PC-3 (cell line): ENCODE data around the gene MCRIP2. TPM values are rescaled to one million over a fixed set of nuclear protein-coding genes. Genes with fewer than 3 reads are reported as not detected.

Experiments used
- ATAC-seq: fragments of 200-7000 bp; cut with Tn5 transposase; 2 replicates; pipeline ENCODE4 v1.9.1; 2020; ENCODE audit warnings: mild to moderate bottlenecking, moderate library complexity
- BruUV-seq: library from RNA; stranded (reverse); fragments of 400-500 nt; replicated peaks from 2 replicates; lab custom pipeline; 2021; lab: Mats Ljungman, UMichigan
- CTCF ChIA-PET: fragments of 300-600 bp; sonication (Branson Sonifier 250); formaldehyde crosslinking; loops from one replicate; lab custom pipeline; 2022; ENCODE audit warnings: antibody characterized with exemption; lab: Charles Lee
- POLR2A ChIA-PET: fragments of 300-600 bp; sonication (Branson Sonifier 250); formaldehyde crosslinking; loops from one replicate; lab custom pipeline; 2022; ENCODE audit warnings: antibody characterized with exemption; ENCODE audit not compliant: unreplicated experiment; lab: Charles Lee
- DNase-seq: peaks from one replicate; pipeline ENCODE4 v3.0.0-alpha.2; 2015
- H2AFZ ChIP-seq: fragments of 300-600 bp; sonication (generic); 2 replicates; pipeline ENCODE4 v1.6.0; 2016; ENCODE audit warnings: antibody characterized with exemption, low read length
- H3F3A ChIP-seq: fragments of 300-600 bp; sonication (generic); one replicate; pipeline ENCODE4 v1.6.0; 2017; ENCODE audit warnings: antibody characterized with exemption, low read length, control low read depth, mild to moderate bottlenecking; ENCODE audit not compliant: unreplicated experiment
- H3K27ac ChIP-seq: fragments of 300-600 bp; sonication (generic); 2 replicates; pipeline ENCODE4 v1.5.1; 2016; ENCODE audit warnings: mild to moderate bottlenecking, low read length
- H3K27me3 ChIP-seq: fragments of 300-600 bp; sonication (generic); 2 replicates; pipeline ENCODE4 v1.6.1; 2016; ENCODE audit warnings: low read length, mixed read lengths
- H3K36me3 ChIP-seq: fragments of 300-600 bp; sonication (generic); 2 replicates; pipeline ENCODE4 v1.6.1; 2016; ENCODE audit warnings: low read depth, mixed run types, low read length, mixed read lengths
- H3K4me1 ChIP-seq: fragments of 300-600 bp; sonication (generic); 2 replicates; pipeline ENCODE4 v1.5.1; 2016; ENCODE audit warnings: low read length; ENCODE audit not compliant: insufficient read depth
- H3K4me2 ChIP-seq: fragments of 300-600 bp; sonication (generic); 2 replicates; pipeline ENCODE4 v1.6.0; 2016; ENCODE audit warnings: low read length
- H3K4me3 ChIP-seq: fragments of 300-600 bp; sonication (generic); 2 replicates; pipeline ENCODE4 v1.5.1; 2016; ENCODE audit warnings: mild to moderate bottlenecking, low read length, mixed read lengths
- H3K79me2 ChIP-seq: fragments of 300-600 bp; sonication (generic); 2 replicates; pipeline ENCODE4 v1.6.1; 2017; ENCODE audit warnings: low read length, mixed read lengths
- H3K9ac ChIP-seq: fragments of 300-600 bp; sonication (generic); 2 replicates; pipeline ENCODE4 v1.6.0; 2016; ENCODE audit warnings: mild to moderate bottlenecking, low read length
- H3K9me2 ChIP-seq: fragments of 300-600 bp; sonication (generic); replicated peaks from 2 replicates; pipeline ENCODE4 v1.6.1; 2016; ENCODE audit warnings: mixed run types, low read length, mixed read lengths
- H3K9me3 ChIP-seq: fragments of 300-600 bp; sonication (generic); 2 replicates; pipeline ENCODE4 v1.6.1; 2016; ENCODE audit warnings: low read length, mixed read lengths
- H4K20me1 ChIP-seq: fragments of 300-600 bp; sonication (generic); 2 replicates; pipeline ENCODE4 v1.6.1; 2016; ENCODE audit warnings: low read length, mixed read lengths
- EZH2 ChIP-seq: fragments of 300-600 bp; sonication (generic); IDR thresholded peaks from one replicate; pipeline ENCODE4 v1.6.1; 2017; ENCODE audit warnings: antibody characterized with exemption, mild to moderate bottlenecking, low read length; ENCODE audit not compliant: unreplicated experiment
- EZH2phosphoT487 ChIP-seq: fragments of 300-600 bp; sonication (generic); IDR thresholded peaks from 2 replicates; pipeline ENCODE4 v1.6.1; 2018; ENCODE audit warnings: mild to moderate bottlenecking, antibody characterized with exemption, low read length, borderline replicate concordance
- intact Hi-C: fragments of 100-400 bp; cut with micrococcal nuclease; formaldehyde crosslinking; loops from 2 replicates; pipeline ENCODE4 v1.9.0; 2023
- total RNA-seq: library from RNA; depleted of rRNA; stranded (reverse); fragments of >200 nt; gene quantifications from 2 replicates; pipeline ENCODE4 v1.2.3, GENCODE V29; 2014
- TF ChIP-seq, protein P1 (sequence below): fragments of 300-600 bp; sonication (generic); conservative IDR thresholded peaks from 2 replicates; pipeline ENCODE4 v1.5.1; 2017; ENCODE audit warnings: antibody characterized with exemption, low read depth, mild to moderate bottlenecking, low read length

Gene MCRIP2
- total RNA-seq, 1 experiment from 2014 or later, result 83.5 TPM

DNA sequence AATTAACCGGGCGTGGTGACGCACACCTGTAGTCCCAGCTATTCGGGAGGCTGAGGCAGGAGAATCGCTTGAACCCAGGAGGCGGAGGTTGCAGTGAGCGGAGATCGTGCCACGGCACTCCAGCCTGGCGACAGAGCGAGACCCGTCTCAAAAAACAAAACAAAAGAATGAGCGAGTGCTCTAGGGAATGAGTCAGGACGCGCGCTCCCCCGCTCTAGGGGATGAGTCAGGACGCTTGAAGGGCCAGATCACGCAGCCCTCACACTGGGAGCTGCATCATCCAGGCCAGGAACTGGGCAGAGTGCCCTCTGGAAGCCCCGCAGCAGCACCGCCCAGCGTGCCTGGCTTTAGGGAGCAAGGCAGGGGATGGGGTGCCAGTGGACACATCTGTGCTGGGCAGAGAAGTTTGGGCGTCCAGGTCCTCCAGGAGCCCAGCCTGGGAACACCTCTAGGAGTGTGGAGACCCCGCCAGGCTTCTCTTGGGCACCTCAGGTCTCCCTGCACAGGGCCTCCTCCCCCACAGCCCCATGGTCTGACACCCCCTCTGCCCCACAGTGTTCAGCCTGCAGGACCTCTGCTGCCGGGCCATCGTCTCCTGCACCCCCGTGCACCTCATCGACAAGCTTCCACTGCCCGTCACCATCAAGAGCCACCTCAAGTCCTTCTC lies 14.7 kb upstream of the MCRIP2 start:
- CTCF ChIA-PET, result no interaction called here
- intact Hi-C loops, result no loop called here
- no peaks in the 10 kb centered on the region for H4K20me1 ChIP-seq
- TF ChIP-seq EZH2 (no peak), EZH2phosphoT487 (peak; percentile 74)
- TF ChIP-seq, protein P1, sequence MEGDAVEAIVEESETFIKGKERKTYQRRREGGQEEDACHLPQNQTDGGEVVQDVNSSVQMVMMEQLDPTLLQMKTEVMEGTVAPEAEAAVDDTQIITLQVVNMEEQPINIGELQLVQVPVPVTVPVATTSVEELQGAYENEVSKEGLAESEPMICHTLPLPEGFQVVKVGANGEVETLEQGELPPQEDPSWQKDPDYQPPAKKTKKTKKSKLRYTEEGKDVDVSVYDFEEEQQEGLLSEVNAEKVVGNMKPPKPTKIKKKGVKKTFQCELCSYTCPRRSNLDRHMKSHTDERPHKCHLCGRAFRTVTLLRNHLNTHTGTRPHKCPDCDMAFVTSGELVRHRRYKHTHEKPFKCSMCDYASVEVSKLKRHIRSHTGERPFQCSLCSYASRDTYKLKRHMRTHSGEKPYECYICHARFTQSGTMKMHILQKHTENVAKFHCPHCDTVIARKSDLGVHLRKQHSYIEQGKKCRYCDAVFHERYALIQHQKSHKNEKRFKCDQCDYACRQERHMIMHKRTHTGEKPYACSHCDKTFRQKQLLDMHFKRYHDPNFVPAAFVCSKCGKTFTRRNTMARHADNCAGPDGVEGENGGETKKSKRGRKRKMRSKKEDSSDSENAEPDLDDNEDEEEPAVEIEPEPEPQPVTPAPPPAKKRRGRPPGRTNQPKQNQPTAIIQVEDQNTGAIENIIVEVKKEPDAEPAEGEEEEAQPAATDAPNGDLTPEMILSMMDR, result no peak
- H3K4me3 ChIP-seq, result peak overlapping the region; percentile 27; the same call in 1 of the 2 replicates
- H3K4me1 ChIP-seq, result peaks cover 27% of the 10 kb centered on the region
- H3K27me3 ChIP-seq, result no peaks in the 10 kb centered on the region
- peak overlapping the region; percentile 67 for H3K4me2 ChIP-seq
- BruUV-seq, result no TSS peak
- H3F3A ChIP-seq, result no peaks in the 10 kb centered on the region
- 0 out of 2 replicates have a peak, but pooled peaks cover 3% of the 10 kb centered on the region for H3K79me2 ChIP-seq
- H3K9me2 ChIP-seq, result no peaks in the 10 kb centered on the region
- DNase-seq (peak; percentile 92), ATAC-seq (peak; percentile 84)
- no peak overlapping the region for H3K9ac ChIP-seq
- H3K27ac ChIP-seq, result peak overlapping the region; percentile 44
- no peaks in the 10 kb centered on the region for H3K36me3 ChIP-seq
- POLR2A ChIA-PET, result interaction anchor here (0.6 kb wide), 1 partner anchor 370 kb away, joined by 16 read pairs; no protein-coding TSS in a partner anchor
- H2AFZ ChIP-seq, result no peak overlapping the region
- no peaks in the 10 kb centered on the region for H3K9me3 ChIP-seq

DNA sequence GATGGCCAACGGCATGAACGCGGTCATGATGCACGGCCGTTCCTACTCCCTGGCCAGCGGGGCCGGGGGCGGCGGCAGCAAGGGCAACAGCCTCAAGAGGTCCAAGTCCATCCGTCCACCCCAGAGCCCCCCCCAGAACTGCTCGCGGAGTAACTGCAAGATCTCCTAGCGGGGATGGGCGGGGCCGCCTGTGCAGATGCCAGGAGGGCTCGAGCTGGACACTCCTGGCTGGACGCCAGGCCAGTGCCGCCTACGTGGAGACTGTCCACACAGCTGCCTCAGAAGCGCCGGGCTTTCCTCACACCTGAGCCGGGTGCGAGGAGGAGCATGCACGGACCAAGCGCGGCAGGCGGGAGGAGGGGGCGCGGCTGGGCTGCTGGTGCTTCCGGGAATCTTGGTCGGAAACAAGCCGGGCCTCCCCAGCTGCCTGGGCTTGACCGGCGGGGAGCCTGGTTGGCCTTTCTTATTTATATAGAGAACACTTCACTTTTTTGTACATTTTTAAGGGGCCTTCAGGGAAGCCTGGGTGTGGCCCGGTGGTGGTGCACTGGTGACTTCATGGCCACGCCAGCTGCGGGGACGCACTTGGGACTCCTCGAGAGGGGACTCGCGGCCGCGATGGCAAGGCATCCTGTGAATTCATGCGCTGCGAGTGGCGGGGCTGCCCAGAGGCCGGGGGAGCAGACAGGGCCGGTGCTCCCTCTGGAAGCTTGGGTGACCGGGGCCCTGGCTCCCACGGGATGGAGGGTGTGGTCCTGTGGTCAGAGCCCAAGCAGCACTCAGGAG lies 14.0 kb upstream of the MCRIP2 start:
- H3K79me2 ChIP-seq, result 0 out of 2 replicates have a peak, but pooled peaks cover 3% of the 10 kb centered on the region
- H3K27ac ChIP-seq, result peak overlapping the region; percentile 37
- no peak overlapping the region for H2AFZ ChIP-seq
- BruUV-seq, result no TSS peak
- CTCF ChIA-PET, result no interaction called here
- no peak overlapping the region for H3K9ac ChIP-seq
- H3K36me3 ChIP-seq, result no peaks in the 10 kb centered on the region
- H3F3A ChIP-seq, result no peaks in the 10 kb centered on the region
- H3K9me3 ChIP-seq, result no peaks in the 10 kb centered on the region
- TF ChIP-seq, protein P1, result no peak
- TF ChIP-seq EZH2phosphoT487 (no peak), EZH2 (no peak)
- H3K27me3 ChIP-seq, result no peaks in the 10 kb centered on the region
- no peak overlapping the region for H3K4me3 ChIP-seq
- peaks cover 20% of the 10 kb centered on the region for H3K4me1 ChIP-seq
- POLR2A ChIA-PET, result interaction anchor here (0.6 kb wide), 1 partner anchor 371 kb away, joined by 16 read pairs; no protein-coding TSS in a partner anchor
- intact Hi-C loops, result no loop called here
- DNase-seq, result peak; percentile 46
- peak; percentile 51 for ATAC-seq
- no peaks in the 10 kb centered on the region for H4K20me1 ChIP-seq
- H3K4me2 ChIP-seq, result peak overlapping the region; percentile 67
- no peaks in the 10 kb centered on the region for H3K9me2 ChIP-seq
